Tibial artery (tissue), 4 donors: ENCODE results near the gene SAP130.

Experiments used
- DNase-seq, 2 donors: peaks; one replicate each; pipeline ENCODE4 v3.0.0-alpha.2; 2019
- H3K27ac ChIP-seq, 2 donors: fragments of 200-600 bp; sonication (generic) in 1 of 2; 1 replicate in 1 of 2; 2 replicates in 1 of 2; pipeline ENCODE4 v1.5.1; 2018 to 2019; ENCODE audit warnings: mild to moderate bottlenecking in 1 of 2
- H3K27me3 ChIP-seq, 2 donors: fragments of 200-600 bp; sonication (generic) in 1 of 2; one replicate each; pipeline versions ENCODE4 v1.5.1 to v1.6.0; 2016 to 2019
- H3K36me3 ChIP-seq, 3 donors: fragments of 200-600 bp; sonication (generic) in 2 of 3; one replicate each; pipeline ENCODE4 v1.5.1; 2016 to 2019; ENCODE audit warnings: mild to moderate bottlenecking in 2 of 3
- H3K4me1 ChIP-seq, 4 donors: fragments of 200-600 bp; sonication (generic) in 2 of 4; 1 replicate in 3 of 4; 2 replicates in 1 of 4; pipeline ENCODE4 v1.5.1; 2016 to 2019
- H3K4me3 ChIP-seq, 2 donors: fragments of 200-600 bp; sonication (generic) in 1 of 2; 1 replicate in 1 of 2; 2 replicates in 1 of 2; pipeline ENCODE4 v1.5.1; 2018 to 2019; ENCODE audit warnings: mild to moderate bottlenecking in 2 of 2
- H3K9me3 ChIP-seq, 3 donors: fragments of 200-600 bp; sonication (generic) in 1 of 3; one replicate each; pipeline ENCODE4 v1.5.1; 2016 to 2019
- intact Hi-C: fragments of 100-400 bp; cut with DNase I; formaldehyde crosslinking; loops from one replicate; pipeline ENCODE4 v1.15.0; 2023; ENCODE audit warnings: low total_unique reads
- TF ChIP-seq, protein P1 (sequence below), 2 experiments: fragments of 200-600 bp in 1 of 2; fragments of 450-650 bp in 1 of 2; IDR thresholded peaks; one replicate each; pipeline ENCODE4 v1.5.1; 2017 to 2019; ENCODE audit warnings: antibody characterized with exemption in 2 of 2, mild to moderate bottlenecking in 1 of 2, moderate library complexity in 1 of 2

Gene SAP130

DNA sequence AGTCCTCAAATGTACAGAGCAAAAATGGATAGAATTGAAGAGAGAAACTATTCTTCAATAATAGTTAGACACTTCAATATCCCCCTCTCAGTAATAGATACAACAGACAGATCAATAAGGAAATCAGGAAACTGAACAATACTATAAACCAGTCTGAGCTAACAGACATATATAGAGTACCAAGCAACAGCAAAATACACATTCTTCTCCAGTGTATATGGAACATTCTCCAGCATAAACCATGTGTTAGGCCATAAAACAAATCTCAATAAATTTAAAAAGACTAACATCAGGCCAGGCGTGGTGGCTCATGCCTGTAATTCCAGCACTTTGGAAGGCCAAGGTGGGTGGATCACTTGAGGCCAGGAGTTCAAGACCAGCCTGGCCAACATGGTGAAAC, 98.4 kb downstream of the SAP130 start:
- no peaks in the 10 kb centered on the region for H3K36me3 ChIP-seq
- TF ChIP-seq, protein P1, sequence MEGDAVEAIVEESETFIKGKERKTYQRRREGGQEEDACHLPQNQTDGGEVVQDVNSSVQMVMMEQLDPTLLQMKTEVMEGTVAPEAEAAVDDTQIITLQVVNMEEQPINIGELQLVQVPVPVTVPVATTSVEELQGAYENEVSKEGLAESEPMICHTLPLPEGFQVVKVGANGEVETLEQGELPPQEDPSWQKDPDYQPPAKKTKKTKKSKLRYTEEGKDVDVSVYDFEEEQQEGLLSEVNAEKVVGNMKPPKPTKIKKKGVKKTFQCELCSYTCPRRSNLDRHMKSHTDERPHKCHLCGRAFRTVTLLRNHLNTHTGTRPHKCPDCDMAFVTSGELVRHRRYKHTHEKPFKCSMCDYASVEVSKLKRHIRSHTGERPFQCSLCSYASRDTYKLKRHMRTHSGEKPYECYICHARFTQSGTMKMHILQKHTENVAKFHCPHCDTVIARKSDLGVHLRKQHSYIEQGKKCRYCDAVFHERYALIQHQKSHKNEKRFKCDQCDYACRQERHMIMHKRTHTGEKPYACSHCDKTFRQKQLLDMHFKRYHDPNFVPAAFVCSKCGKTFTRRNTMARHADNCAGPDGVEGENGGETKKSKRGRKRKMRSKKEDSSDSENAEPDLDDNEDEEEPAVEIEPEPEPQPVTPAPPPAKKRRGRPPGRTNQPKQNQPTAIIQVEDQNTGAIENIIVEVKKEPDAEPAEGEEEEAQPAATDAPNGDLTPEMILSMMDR (IDR thresholded peaks at IDR 0.05): no peak
- H3K27ac ChIP-seq: no peak overlapping the region
- no peaks in the 10 kb centered on the region for H3K9me3 ChIP-seq
- no peak for DNase-seq
- no peak overlapping the region for H3K4me3 ChIP-seq
- H3K4me1 ChIP-seq: no peaks in the 10 kb centered on the region
- peaks cover 0 to 3% of the 10 kb centered on the region in 2 donors for H3K27me3 ChIP-seq
- intact Hi-C loops: no loop called here

DNA sequence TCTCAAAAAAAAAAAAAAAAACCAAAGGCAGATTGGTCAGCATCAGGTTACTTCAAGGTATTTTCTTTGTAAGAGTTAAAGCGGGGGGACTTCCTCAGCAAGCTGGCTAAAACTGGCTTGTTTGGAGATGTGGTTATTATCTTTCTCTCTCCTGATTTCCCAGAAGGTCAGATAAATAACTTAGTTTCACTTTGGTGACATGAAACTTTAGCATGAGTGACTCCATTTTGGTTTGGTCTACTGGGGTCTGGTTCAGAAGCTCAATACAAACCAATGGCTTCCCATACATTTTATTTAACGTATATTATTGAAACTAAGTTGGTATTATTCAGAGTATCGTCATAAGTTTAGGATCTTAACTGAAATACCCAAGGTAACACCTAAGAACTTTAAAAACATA, 100.5 kb downstream of the SAP130 start:
- H3K27ac ChIP-seq: no peak overlapping the region
- intact Hi-C loops: no loop called here
- peaks cover 0 to 5% of the 10 kb centered on the region in 2 donors for H3K27me3 ChIP-seq
- H3K36me3 ChIP-seq: no peaks in the 10 kb centered on the region
- TF ChIP-seq, protein P1 (IDR thresholded peaks at IDR 0.05): no peak
- no peak overlapping the region for H3K4me3 ChIP-seq
- DNase-seq: no peak
- H3K9me3 ChIP-seq: no peaks in the 10 kb centered on the region
- H3K4me1 ChIP-seq: no peaks in the 10 kb centered on the region

DNA sequence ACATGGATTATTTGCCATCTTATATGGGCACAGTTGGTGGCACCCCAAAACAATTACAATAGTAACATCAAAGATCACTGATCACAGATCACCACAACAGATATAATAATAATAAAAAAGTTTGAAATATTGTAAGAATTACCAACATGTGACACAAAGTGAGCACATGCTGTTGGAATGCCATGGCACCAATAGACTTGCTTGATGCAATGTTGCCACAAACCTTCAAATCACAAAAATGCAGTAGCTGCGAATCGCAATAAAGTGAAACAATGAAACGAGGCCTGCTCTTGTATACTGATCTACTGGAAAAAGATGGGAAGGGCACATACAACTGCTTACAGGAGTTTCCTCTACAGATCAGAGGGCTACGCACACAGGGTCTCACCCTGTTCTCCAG, 109.9 kb downstream of the SAP130 start:
- TF ChIP-seq, protein P1 (IDR thresholded peaks at IDR 0.05): no peak
- no peak overlapping the region for H3K4me3 ChIP-seq
- no peaks in the 10 kb centered on the region for H3K36me3 ChIP-seq
- no peak for DNase-seq
- H3K27me3 ChIP-seq: no peaks in the 10 kb centered on the region
- intact Hi-C loops: no loop called here
- no peaks in the 10 kb centered on the region for H3K9me3 ChIP-seq
- no peaks in the 10 kb centered on the region for H3K4me1 ChIP-seq
- H3K27ac ChIP-seq: no peak overlapping the region

DNA sequence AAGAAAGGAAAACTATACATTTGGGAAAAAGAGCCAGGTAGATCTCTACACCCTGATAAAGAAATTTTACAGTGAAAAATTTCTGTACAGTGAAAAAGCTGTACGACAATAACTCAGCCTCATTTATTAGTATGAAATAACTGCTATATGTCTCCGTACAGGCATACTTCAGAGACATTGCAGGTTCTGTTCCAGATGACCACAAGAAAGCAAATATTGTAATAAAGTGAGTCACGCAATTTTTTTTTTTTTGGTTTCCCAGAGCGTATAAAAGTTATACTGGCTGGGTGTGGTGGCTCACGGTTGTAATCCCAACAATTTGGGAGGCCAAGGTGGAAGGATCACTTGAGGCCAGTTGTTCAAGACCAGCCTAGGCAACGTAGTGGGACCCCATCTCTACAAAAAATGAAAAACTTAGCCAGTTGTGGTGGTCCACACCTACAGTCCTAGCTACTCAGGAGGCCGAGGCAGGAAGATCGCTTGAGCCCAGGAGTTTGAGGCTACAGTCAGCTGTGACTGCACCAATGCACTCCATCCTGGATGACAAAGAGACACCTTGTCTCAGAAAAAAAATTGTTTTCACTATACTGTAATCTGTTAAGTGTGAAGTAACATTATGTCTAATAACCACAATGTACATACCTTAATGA, 113.9 kb downstream of the SAP130 start:
- DNase-seq: no peak
- Histone ChIP-seq H3K27me3 (peaks cover 0 to 7% of the 10 kb centered on the region in 2 donors), H3K4me1 (no peaks in the 10 kb centered on the region), H3K4me3 (no peak overlapping the region), H3K36me3 (no peaks in the 10 kb centered on the region), H3K27ac (no peak overlapping the region), H3K9me3 (no peaks in the 10 kb centered on the region)
- intact Hi-C loops: no loop called here
- TF ChIP-seq, protein P1 (IDR thresholded peaks at IDR 0.05): no peak

DNA sequence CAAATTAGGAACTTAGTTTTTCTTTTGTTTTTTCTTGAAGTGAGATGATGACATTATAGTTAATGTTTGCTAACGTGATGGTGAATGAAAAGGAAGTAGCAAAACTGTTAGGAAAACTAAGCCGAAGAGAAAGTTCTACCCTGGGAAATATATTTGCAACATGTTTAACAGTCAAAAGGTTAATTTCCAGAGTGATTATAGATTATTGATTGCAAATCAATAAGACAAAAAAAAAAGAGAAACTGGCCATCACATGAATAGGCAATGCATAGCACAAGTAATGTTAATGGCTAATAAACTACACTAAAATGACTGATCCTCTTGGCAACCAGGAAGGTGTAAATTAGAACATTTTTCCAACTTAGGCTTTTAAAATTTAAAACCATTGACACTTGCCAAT, 116.1 kb downstream of the SAP130 start:
- TF ChIP-seq, protein P1 (IDR thresholded peaks at IDR 0.05): no peak
- Histone ChIP-seq H3K27ac (no peak overlapping the region), H3K27me3 (peaks cover 0 to 7% of the 10 kb centered on the region in 2 donors), H3K36me3 (no peaks in the 10 kb centered on the region), H3K9me3 (no peaks in the 10 kb centered on the region), H3K4me3 (no peak overlapping the region), H3K4me1 (no peaks in the 10 kb centered on the region)
- intact Hi-C loops: no loop called here
- DNase-seq: no peak

DNA sequence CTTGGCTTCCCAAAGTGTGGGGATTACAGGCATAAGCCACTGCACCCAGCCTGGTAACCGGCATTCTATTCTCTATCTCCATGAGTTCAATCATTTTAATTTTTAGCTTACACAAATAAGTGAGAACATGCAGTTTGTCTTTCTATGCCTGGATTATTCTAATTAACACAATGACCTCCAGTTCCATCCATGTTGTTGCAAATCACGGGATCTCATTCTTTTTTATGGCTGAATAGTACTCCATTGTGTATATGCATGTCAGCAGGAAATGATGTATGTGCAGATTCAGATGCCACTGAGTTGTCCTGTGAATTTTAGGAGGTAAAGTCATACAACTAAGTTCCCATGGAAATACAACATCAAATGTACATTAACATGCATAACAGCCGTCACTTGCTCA, 117.4 kb downstream of the SAP130 start:
- peaks cover 0 to 15% of the 10 kb centered on the region in 2 donors for H3K27me3 ChIP-seq
- H3K36me3 ChIP-seq: no peaks in the 10 kb centered on the region
- no peaks in the 10 kb centered on the region for H3K4me1 ChIP-seq
- intact Hi-C loops: no loop called here
- H3K27ac ChIP-seq: no peak overlapping the region
- H3K4me3 ChIP-seq: no peak overlapping the region
- no peaks in the 10 kb centered on the region for H3K9me3 ChIP-seq
- DNase-seq: no peak
- TF ChIP-seq, protein P1 (IDR thresholded peaks at IDR 0.05): no peak
